Measurements from ENCODE around the gene STUB1. TPM values are rescaled to one million over a fixed set of nuclear protein-coding genes. Genes with fewer than 3 reads are reported as not detected.

STUB1 gene
- total and polyA plus RNA-seq, 2 donors (not counting 1 experiment from before 2014, with no cell fraction given) = 94.3 to 116 TPM

DNA sequence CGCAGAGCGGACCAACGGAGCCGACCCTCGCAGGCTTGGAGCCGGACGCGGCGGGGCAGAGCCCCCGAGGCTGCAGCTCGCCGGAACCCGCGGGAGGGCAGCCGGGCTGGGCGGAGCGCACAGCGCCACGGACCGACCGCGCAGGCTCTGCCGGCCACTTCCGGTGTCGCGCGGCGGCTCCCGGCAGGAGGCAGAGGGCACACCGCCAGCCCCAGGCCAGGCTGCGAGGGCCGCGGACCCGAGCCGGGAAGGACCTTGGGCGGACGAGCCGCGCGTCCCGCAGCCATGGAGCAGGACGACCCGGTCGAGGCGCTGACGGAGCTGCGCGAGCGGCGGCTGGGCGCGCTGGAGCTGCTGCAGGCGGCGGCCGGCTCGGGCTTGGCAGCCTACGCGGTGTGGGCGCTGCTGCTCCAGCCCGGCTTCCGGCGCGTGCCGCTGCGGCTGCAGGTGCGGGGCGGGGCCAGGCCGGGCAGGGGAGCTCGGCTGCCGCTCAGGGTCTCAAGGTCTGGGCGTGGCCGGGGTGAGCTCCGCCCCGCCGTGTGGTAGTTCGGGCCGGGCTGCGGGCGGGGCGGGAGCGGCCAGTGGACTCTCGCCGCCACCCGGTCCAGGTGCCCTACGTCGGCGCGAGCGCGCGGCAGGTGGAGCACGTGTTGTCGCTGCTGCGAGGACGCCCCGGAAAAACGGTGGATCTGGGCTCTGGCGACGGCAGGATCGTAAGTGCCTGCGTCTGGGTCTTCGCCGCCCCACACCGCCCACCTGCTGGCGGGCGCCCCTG is 41.0 kb downstream of the STUB1 start, which contains the start of gene ANTKMT:
TSS of gene ANTKMT (plus strand) at position 157 of the 775 bp plus-strand sequence. CDS start at position 286, 129 bp downstream.
- peak within 1 kb of the TSS; percentile 98 for H3K4me2 ChIP-seq (replicated peaks; ENCODE audit: low read depth, low read length, poor library complexity, severe bottlenecking)
- Mint-ChIP-seq H3K4me1 (peaks cover 21% of the 10 kb centered on the region), H3K27me3 (no peaks in the 10 kb centered on the region), H3K4me3 (peak within 1 kb of the TSS; percentile 84), H3K9me3 (ENCODE audit: insufficient read depth) (no peaks in the 10 kb centered on the region), H3K27ac (peak within 1 kb of the TSS; percentile 80)
- peak within 1 kb of the TSS; percentile 34 to 76 (median 73) for H3K4me3 ChIP-seq (ENCODE audit: control extremely low read depth in 1 of 5, extremely low read depth in 1 of 5, insufficient read depth in 1 of 5, low read depth in 2 of 5, low read length in 4 of 5)
- TF ChIP-seq, protein P1, sequence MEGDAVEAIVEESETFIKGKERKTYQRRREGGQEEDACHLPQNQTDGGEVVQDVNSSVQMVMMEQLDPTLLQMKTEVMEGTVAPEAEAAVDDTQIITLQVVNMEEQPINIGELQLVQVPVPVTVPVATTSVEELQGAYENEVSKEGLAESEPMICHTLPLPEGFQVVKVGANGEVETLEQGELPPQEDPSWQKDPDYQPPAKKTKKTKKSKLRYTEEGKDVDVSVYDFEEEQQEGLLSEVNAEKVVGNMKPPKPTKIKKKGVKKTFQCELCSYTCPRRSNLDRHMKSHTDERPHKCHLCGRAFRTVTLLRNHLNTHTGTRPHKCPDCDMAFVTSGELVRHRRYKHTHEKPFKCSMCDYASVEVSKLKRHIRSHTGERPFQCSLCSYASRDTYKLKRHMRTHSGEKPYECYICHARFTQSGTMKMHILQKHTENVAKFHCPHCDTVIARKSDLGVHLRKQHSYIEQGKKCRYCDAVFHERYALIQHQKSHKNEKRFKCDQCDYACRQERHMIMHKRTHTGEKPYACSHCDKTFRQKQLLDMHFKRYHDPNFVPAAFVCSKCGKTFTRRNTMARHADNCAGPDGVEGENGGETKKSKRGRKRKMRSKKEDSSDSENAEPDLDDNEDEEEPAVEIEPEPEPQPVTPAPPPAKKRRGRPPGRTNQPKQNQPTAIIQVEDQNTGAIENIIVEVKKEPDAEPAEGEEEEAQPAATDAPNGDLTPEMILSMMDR (IDR thresholded peaks at IDR 0.05) = no peak
- TF ChIP-seq EZH2 (IDR thresholded peaks at IDR 0.05; ENCODE audit: borderline replicate concordance, insufficient read depth, low read depth, low read length, poor library complexity, severe bottlenecking) = no peak
- peak within 1 kb of the TSS; percentile 77 for H2AFZ ChIP-seq (ENCODE audit: insufficient read depth, low read depth, low read length, poor library complexity, severe bottlenecking)
- ATAC-seq (ENCODE audit: low read depth) = peak; percentile 86
- H3K27me3 ChIP-seq (replicated peaks in 1 of 4; ENCODE audit: control extremely low read depth in 1 of 4, control insufficient read depth in 3 of 4, insufficient read depth in 4 of 4, low read length in 3 of 4) = peaks cover 0 to 6% (median 3%) of the 10 kb centered on the region in 4 experiments
- ChIA-PET POLR2A (interaction anchor here (1.0 to 1.9 kb wide), 4 partner anchors 14 to 37 kb away, joined by 3 to 5 read pairs (median 4); partner anchors contain the start of genes JMJD8 and WDR24), CTCF (interaction anchor here (1.0 to 3.8 kb wide), 5 partner anchors 9 to 64 kb away, joined by 3 to 26 read pairs (median 9); partner anchors contain the start of genes CIAO3 and JMJD8)
- H3K79me2 ChIP-seq (ENCODE audit: control insufficient read depth, insufficient read depth, low read length) = no peaks in the 10 kb centered on the region
- H3K9me3 ChIP-seq (ENCODE audit: control extremely low read depth in 1 of 3, control insufficient read depth in 2 of 3, insufficient read depth in 1 of 3, low read length in 2 of 3) = peaks cover 0 to 8% (median 0%) of the 10 kb centered on the region in 3 donors
- H3K4me1 ChIP-seq (ENCODE audit: control insufficient read depth in 2 of 2, insufficient read depth in 2 of 2, low read length in 2 of 2) = peaks cover 21 to 38% of the 10 kb centered on the region in 2 donors
- DNase-seq = peak; percentile 92
- WGBS (ENCODE audit: insufficient coverage) = 5% methylated on average over 106 of the region's 106 CpGs
- peak within 1 kb of the TSS; percentile 77 for H3K9ac ChIP-seq (ENCODE audit: low read length)
- no peaks in the 10 kb centered on the region for H3K36me3 ChIP-seq (replicated peaks in 1 of 2; ENCODE audit: control extremely low read depth in 1 of 2, control insufficient read depth in 1 of 2, extremely low read depth in 1 of 2, insufficient read depth in 2 of 2, low read length in 1 of 2)
- peaks cover 23% of the 10 kb centered on the region for H4K20me1 ChIP-seq (ENCODE audit: control insufficient read depth, insufficient read depth, low read length, poor library complexity, severe bottlenecking)
- peak within 1 kb of the TSS; percentile 54 to 86 for H3K27ac ChIP-seq (ENCODE audit: low read length in 2 of 2)
- intact Hi-C loops (cut with micrococcal nuclease) = loop anchor here (5.0 kb wide), 1 partner anchor 39 kb away; the partner anchor contains the start of genes JMJD8 and STUB1

Data from B cell (primary cell).